ENCODE results near the gene TRNP1. TPM values are rescaled to one million over a fixed set of nuclear protein-coding genes. Genes with fewer than 3 reads are reported as not detected.

Gene TRNP1
- total and polyA plus RNA-seq, 2 of the 4 experiments (the other 2 are of a cell fraction): 63.3 to 91.6 TPM

- no peaks in the 10 kb centered on the region for H3K27me3 ChIP-seq (ENCODE audit: control insufficient read depth, insufficient read depth, low read length)
- in situ Hi-C loops (cut with MboI; ENCODE audit: low sequenced_read_pairs): no loop called here
- H2AK5ac ChIP-seq (ENCODE audit: low read depth, low read length): peak overlapping the region; percentile 5
- dilution Hi-C loops (cut with HindIII; ENCODE audit: low sequenced_read_pairs, unreplicated experiment): no loop called here
- TF ChIP-seq SMC3 (IDR thresholded peaks at IDR 0.05; ENCODE audit: low read depth, low read length): no peak
- no peak for TF ChIP-seq RFX5 (IDR thresholded peaks at IDR 0.05; ENCODE audit: low read depth, low read length)
- no peak for TF ChIP-seq NFE2L2 (IDR thresholded peaks at IDR 0.05; ENCODE audit: low read depth, low read length)
- TF ChIP-seq ELK1 (IDR thresholded peaks at IDR 0.05; ENCODE audit: borderline replicate concordance, low read depth, low read length): no peak
- no peak for TF ChIP-seq RAD21 (IDR thresholded peaks at IDR 0.05; ENCODE audit: low read length)
- TF ChIP-seq CHD1 (IDR thresholded peaks at IDR 0.05; ENCODE audit: low read depth, low read length): no peak
- TF ChIP-seq POLR2A (IDR thresholded peaks at IDR 0.05; ENCODE audit: low read depth, low read length): no peak
- no peak for TF ChIP-seq CTCF (conservative IDR thresholded peaks at IDR 0.05; ENCODE audit: low read depth, low read length)
- no peak for TF ChIP-seq MAZ (IDR thresholded peaks at IDR 0.05; ENCODE audit: borderline replicate concordance, low read depth, low read length)
- no peak for TF ChIP-seq USF2 (IDR thresholded peaks at IDR 0.05; ENCODE audit: low read depth, low read length)
- TF ChIP-seq MXI1 (IDR thresholded peaks at IDR 0.05; ENCODE audit: borderline replicate concordance, low read depth, low read length): no peak
- no peak for TF ChIP-seq RCOR1 (IDR thresholded peaks at IDR 0.05; ENCODE audit: insufficient replicate concordance, low read length)
- H3K9ac ChIP-seq (ENCODE audit: low read depth, low read length): peak overlapping the region; percentile 11; the same call in 1 of the 2 replicates
- DNase-seq (no peak), ATAC-seq (ENCODE audit: low read depth) (no peak)
- ChIA-PET CTCF (interaction anchor here (0.8 kb wide), 1 partner anchor 85 kb away, joined by 5 read pairs; no protein-coding TSS in a partner anchor), POLR2A (ENCODE audit: unreplicated experiment) (no interaction called here)
- H3K4me2 ChIP-seq (ENCODE audit: low read depth, low read length): peak overlapping the region; percentile 37
- no peaks in the 10 kb centered on the region for H3K36me3 ChIP-seq (ENCODE audit: control insufficient read depth, insufficient read depth, low read length)
- peak overlapping the region; percentile 69; the same call in 1 of the 3 replicates for H2BK15ac ChIP-seq (ENCODE audit: low read depth, low read length)
- H2AFZ ChIP-seq (replicated peaks; ENCODE audit: low read length, poor library complexity): peak overlapping the region; percentile 66
- peak overlapping the region; percentile 31; the same call in 1 of the 2 replicates for H3K4me3 ChIP-seq (ENCODE audit: insufficient read depth, low read depth, low read length)
- no peak overlapping the region for H2BK5ac ChIP-seq (ENCODE audit: low read depth, low read length, poor library complexity, severe bottlenecking)
- no peak overlapping the region for H3K18ac ChIP-seq (ENCODE audit: low read depth, low read length)
- H2BK20ac ChIP-seq (ENCODE audit: low read depth, low read length): peak overlapping the region; percentile 34; the same call in 1 of the 2 replicates
- H2AK9ac ChIP-seq (replicated peaks; ENCODE audit: low read depth, low read length, poor library complexity): peak overlapping the region; percentile 94
- H3K27ac ChIP-seq (ENCODE audit: insufficient read depth, low read length): no peak overlapping the region; the same call in 1 of the 2 replicates
- no peak overlapping the region for H4K5ac ChIP-seq (ENCODE audit: low read depth, low read length)
- peak overlapping the region; percentile 83 for H2BK120ac ChIP-seq (ENCODE audit: low read depth, low read length)
- H3K4me1 ChIP-seq (ENCODE audit: control insufficient read depth, insufficient read depth, low read length): peaks cover 28% of the 10 kb centered on the region
- peaks cover 21% of the 10 kb centered on the region for H3K9me1 ChIP-seq (ENCODE audit: insufficient read depth, low read length)
- no peaks in the 10 kb centered on the region for H3K9me3 ChIP-seq (ENCODE audit: control insufficient read depth, insufficient read depth, low read length)
- peak overlapping the region; percentile 89 for H3K4ac ChIP-seq (ENCODE audit: low read depth, low read length)
- peak overlapping the region; percentile 24; the same call in 1 of the 2 replicates for H4K91ac ChIP-seq (ENCODE audit: insufficient read depth, low read depth, low read length)
- WGBS, 2 experiments (ENCODE audit: extremely low coverage in 2 of 2, insufficient read length in 1 of 2): 20% methylated on average over 1 of the region's 24 CpGs; no CpG with 5 or more reads in 1 of the 2 experiments
- peak overlapping the region; percentile 81 for H3K23ac ChIP-seq (ENCODE audit: low read depth, low read length)
- peak overlapping the region; percentile 34 for H3K14ac ChIP-seq (replicated peaks; ENCODE audit: low read depth, low read length)
- peaks cover 5% of the 10 kb centered on the region; the same call in 1 of the 2 replicates for H4K20me1 ChIP-seq (ENCODE audit: insufficient read depth, low read length)
- H3K56ac ChIP-seq (ENCODE audit: extremely low read depth, insufficient read depth, low read length): no peak overlapping the region
- no TSS peak for BruUV-seq (replicated peaks)
- H4K8ac ChIP-seq (ENCODE audit: low read depth in 2 of 2, low read length in 2 of 2): peak overlapping the region; percentile 10 to 51; a peak in 2 of 4 replicates
- intact Hi-C loops (cut with micrococcal nuclease): no loop called here
- H3K79me1 ChIP-seq (ENCODE audit: low read depth in 1 of 2, low read length in 2 of 2): peaks cover 15 to 45% of the 10 kb centered on the region in 2 experiments; a peak in 3 of 4 replicates
Observed at GRCh38 chr1:27011976-27012563, 18.6 kb downstream of the TRNP1 start.
